GM06990 (cell line): Measurements from ENCODE around the gene CEP112.

Experiments used
- DNase-seq: peaks from one replicate; pipeline ENCODE4 v3.0.0-alpha.2; 2011; ENCODE audit not compliant: insufficient read length; ENCODE audit errors: extremely low read depth
- H3K27me3 ChIP-seq: replicated peaks from 2 replicates; pipeline ENCODE4 v1.6.0; 2011; ENCODE audit warnings: low read length; ENCODE audit not compliant: control insufficient read depth, insufficient read depth
- H3K36me3 ChIP-seq: 2 replicates; pipeline ENCODE4 v1.5.1; 2011; ENCODE audit warnings: low read length; ENCODE audit not compliant: control insufficient read depth, insufficient read depth
- H3K4me3 ChIP-seq: replicated peaks from 2 replicates; pipeline ENCODE4 v1.5.1; 2011; ENCODE audit warnings: low read depth, mild to moderate bottlenecking, control low read depth, low read length
- CTCF ChIP-seq: IDR thresholded peaks from 2 replicates; pipeline ENCODE4 v1.5.1; 2011; ENCODE audit warnings: low read length, control low read depth, mild to moderate bottlenecking, inconsistent platforms; ENCODE audit not compliant: insufficient read depth, poor library complexity, severe bottlenecking

CEP112 gene

DNA sequence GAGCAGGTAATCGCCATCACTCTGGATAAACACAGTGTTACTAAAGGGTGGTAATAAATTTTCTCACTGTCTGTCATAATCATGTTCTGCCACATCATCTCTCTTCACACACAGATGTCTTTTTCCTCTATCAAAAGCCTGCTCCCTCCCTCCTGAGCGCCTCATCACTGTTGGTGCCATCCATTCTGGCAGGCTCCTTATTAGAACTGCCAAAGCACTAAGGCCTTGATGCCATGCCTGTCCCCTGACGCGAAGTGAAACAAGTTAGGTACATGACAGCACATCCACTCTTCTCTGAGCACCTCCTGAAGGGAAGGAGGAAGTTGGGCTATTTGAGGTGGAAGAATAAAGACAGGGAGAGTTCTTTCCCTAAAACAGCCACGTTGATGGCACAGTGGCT lies 592.3 kb downstream of the CEP112 start:
- H3K36me3 ChIP-seq: no peaks in the 10 kb centered on the region
- no peak for DNase-seq
- H3K4me3 ChIP-seq: no peak overlapping the region
- no peaks in the 10 kb centered on the region; the same call in 1 of the 2 replicates for H3K27me3 ChIP-seq
- TF ChIP-seq CTCF: no peak

GRCh38 chr17:65598746-65599145 lies 593.2 kb downstream of the CEP112 start:
- Histone ChIP-seq H3K27me3 (no peaks in the 10 kb centered on the region; the same call in 1 of the 2 replicates), H3K36me3 (no peaks in the 10 kb centered on the region), H3K4me3 (no peak overlapping the region)
- DNase-seq: no peak
- no peak for TF ChIP-seq CTCF

GRCh38 chr17:65595071-65595656 lies 596.8 kb downstream of the CEP112 start:
- DNase-seq: no peak
- H3K27me3 ChIP-seq: no peaks in the 10 kb centered on the region; the same call in 1 of the 2 replicates
- no peaks in the 10 kb centered on the region for H3K36me3 ChIP-seq
- H3K4me3 ChIP-seq: no peak overlapping the region
- no peak for TF ChIP-seq CTCF

GRCh38 chr17:65593855-65594845 lies 597.8 kb downstream of the CEP112 start:
- Histone ChIP-seq H3K4me3 (no peak overlapping the region), H3K36me3 (no peaks in the 10 kb centered on the region), H3K27me3 (no peaks in the 10 kb centered on the region; the same call in 1 of the 2 replicates)
- DNase-seq: no peak
- no peak for TF ChIP-seq CTCF

DNA sequence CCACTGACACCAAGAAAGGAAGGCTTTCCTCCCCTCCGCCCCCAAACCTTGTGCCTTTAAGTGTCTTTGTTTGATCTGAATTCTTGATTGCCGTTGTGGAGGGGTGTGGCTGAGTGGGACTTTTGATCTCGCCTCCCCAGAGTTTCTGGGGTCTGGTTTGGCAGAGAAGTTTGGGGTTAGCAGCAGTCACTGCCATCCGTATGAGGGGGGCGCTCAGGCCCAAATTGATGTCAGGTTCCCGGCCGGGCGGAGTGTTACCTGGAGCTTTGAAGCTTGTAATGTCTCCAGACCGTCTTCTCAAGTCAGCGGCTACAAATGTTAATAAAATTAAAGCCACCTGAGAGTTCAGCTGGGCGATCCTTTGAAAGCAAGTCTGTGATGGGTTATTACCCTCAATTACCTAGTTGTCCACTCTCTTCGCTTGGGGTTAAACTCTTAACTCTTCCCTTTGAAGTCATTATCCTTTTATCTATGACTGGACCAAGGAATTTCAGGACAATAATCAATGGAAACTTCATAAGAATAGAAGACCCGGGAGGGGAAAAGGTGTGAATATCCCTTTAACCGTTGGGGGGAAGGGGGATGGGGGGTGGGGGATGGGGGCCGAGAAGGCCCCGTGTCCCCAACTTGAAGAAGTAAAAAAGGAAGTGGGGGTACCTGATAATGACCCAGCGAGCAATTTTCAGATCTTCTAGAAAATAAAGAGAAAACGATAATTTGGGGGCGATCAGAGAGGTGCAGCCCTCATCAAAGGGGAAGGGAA lies 598.7 kb downstream of the CEP112 start:
- no peaks in the 10 kb centered on the region; the same call in 1 of the 2 replicates for H3K27me3 ChIP-seq
- no peak for TF ChIP-seq CTCF
- no peak overlapping the region for H3K4me3 ChIP-seq

More for the DNA sequence above, 598.7 kb downstream of the CEP112 start:
- H3K36me3 ChIP-seq: no peaks in the 10 kb centered on the region
- DNase-seq: no peak
